ENCODE data around the gene TMEM43.

TMEM43 gene

GRCh38 chr3:14122301-14122700 is 2.6 kb upstream of the TMEM43 start:
- DNase-seq = peak; percentile 1

GRCh38 chr3:14123308-14124222 is 1.3 kb upstream of the TMEM43 start:
- peak; percentile 9 for DNase-seq

- peak; percentile 59 for DNase-seq
Observed at GRCh38 chr3:14124223-14124614, 633 bp upstream of the TMEM43 start.

GRCh38 chr3:14125193-14126016 is 553 bp downstream of the TMEM43 start:
- peak; percentile 70 for DNase-seq

- DNase-seq = peak; percentile 7
Observed at GRCh38 chr3:14126017-14126886, 1.4 kb downstream of the TMEM43 start.

- peak; percentile 2 for DNase-seq
Observed at GRCh38 chr3:14126887-14127505, 2.1 kb downstream of the TMEM43 start.

GRCh38 chr3:14127516-14128161 is 2.8 kb downstream of the TMEM43 start:
- DNase-seq = peak; percentile 5

GRCh38 chr3:14128724-14129123 is 3.9 kb downstream of the TMEM43 start:
- peak; percentile 4 for DNase-seq

GRCh38 chr3:14129296-14129695 is 4.4 kb downstream of the TMEM43 start:
- peak; percentile 5 for DNase-seq

GRCh38 chr3:14130230-14130629 is 5.4 kb downstream of the TMEM43 start:
- DNase-seq = peak; percentile 6

- DNase-seq = peak; percentile 13
Observed at GRCh38 chr3:14130707-14131106, 5.9 kb downstream of the TMEM43 start.

GRCh38 chr3:14131134-14131533 is 6.3 kb downstream of the TMEM43 start:
- peak; percentile 13 for DNase-seq

- no peak for DNase-seq
Observed at GRCh38 chr3:14132120-14132519, 7.3 kb downstream of the TMEM43 start.

- DNase-seq = peak; percentile 10
Observed at GRCh38 chr3:14132689-14133088, 7.8 kb downstream of the TMEM43 start.

GRCh38 chr3:14133188-14133800 is 8.4 kb downstream of the TMEM43 start:
- peak; percentile 8 for DNase-seq

GRCh38 chr3:14133876-14134275 is 9.0 kb downstream of the TMEM43 start:
- no peak for DNase-seq

- DNase-seq = no peak
Observed at GRCh38 chr3:14134291-14134690, 9.4 kb downstream of the TMEM43 start.

- DNase-seq = no peak
Observed at GRCh38 chr3:14135581-14135980, 10.7 kb downstream of the TMEM43 start.

- no peak for DNase-seq
Observed at GRCh38 chr3:14137004-14137403, 12.2 kb downstream of the TMEM43 start.

- DNase-seq = no peak
Observed at GRCh38 chr3:14137445-14137844, 12.6 kb downstream of the TMEM43 start.

Data from 8988T (cell line).